IMR-90 (cell line): Measurements from ENCODE around the gene ACAA2. TPM values are rescaled to one million over a fixed set of nuclear protein-coding genes. Genes with fewer than 3 reads are reported as not detected.

ENCODE experiments used
- ATAC-seq: fragments of 200-7000 bp; cut with Tn5 transposase; 2 replicates; pipeline ENCODE4 v1.9.1; 2020; ENCODE audit warnings: low read depth, mild to moderate bottlenecking, moderate library complexity
- BruUV-seq: library from RNA; stranded (reverse); fragments of 400-500 nt; replicated peaks from 2 replicates; lab custom pipeline; 2021; lab: Mats Ljungman, UMichigan
- CTCF ChIA-PET: fragments of 300-600 bp; formaldehyde crosslinking; extraction: SDS; loops from one replicate; lab custom pipeline; 2021; ENCODE audit warnings: antibody characterized with exemption; lab: Yijun Ruan, JAX
- POLR2A ChIA-PET: fragments of 300-600 bp; sonication (Branson Sonifier 250); formaldehyde crosslinking; loops from one replicate; lab custom pipeline; 2022; ENCODE audit warnings: antibody characterized with exemption; ENCODE audit not compliant: unreplicated experiment; lab: Charles Lee
- DNase-seq: peaks from one replicate; pipeline ENCODE4 v3.0.0; 2013
- H2AFZ ChIP-seq: replicated peaks from 2 replicates; pipeline ENCODE3; 2013; ENCODE audit warnings: low read length, mild to moderate bottlenecking; ENCODE audit not compliant: poor library complexity
- H2AK5ac ChIP-seq: 2 replicates; pipeline ENCODE4 v1.6.1; 2013; ENCODE audit warnings: low read depth, low read length, inconsistent platforms
- H2AK9ac ChIP-seq: replicated peaks from 2 replicates; pipeline ENCODE3; 2013; ENCODE audit warnings: mild to moderate bottlenecking, low read depth, low read length, moderate library complexity; ENCODE audit not compliant: poor library complexity
- H2BK120ac ChIP-seq: 2 replicates; pipeline ENCODE4 v1.6.1; 2013; ENCODE audit warnings: low read depth, low read length, inconsistent platforms
- H2BK15ac ChIP-seq: 3 replicates; pipeline ENCODE4 v1.6.1; 2013; ENCODE audit warnings: low read depth, low read length, inconsistent platforms
- H2BK20ac ChIP-seq: 2 replicates; pipeline ENCODE4 v1.6.1; 2013; ENCODE audit warnings: low read depth, mild to moderate bottlenecking, inconsistent platforms, low read length, moderate library complexity
- H2BK5ac ChIP-seq: 2 replicates; pipeline ENCODE4 v1.6.1; 2013; ENCODE audit warnings: mild to moderate bottlenecking, low read depth, low read length, inconsistent platforms; ENCODE audit not compliant: poor library complexity, severe bottlenecking
- H3K14ac ChIP-seq: replicated peaks from 2 replicates; pipeline ENCODE4 v1.6.1; 2013; ENCODE audit warnings: low read depth, low read length, inconsistent platforms
- H3K18ac ChIP-seq: 2 replicates; pipeline ENCODE4 v1.6.1; 2013; ENCODE audit warnings: low read depth, low read length, control low read depth
- H3K23ac ChIP-seq: 2 replicates; pipeline ENCODE4 v1.6.1; 2013; ENCODE audit warnings: low read depth, low read length, inconsistent platforms
- H3K27ac ChIP-seq: 2 replicates; pipeline ENCODE4 v1.5.1; 2013; ENCODE audit warnings: mild to moderate bottlenecking, control low read depth, low read length; ENCODE audit not compliant: insufficient read depth
- H3K27me3 ChIP-seq: 2 replicates; pipeline ENCODE4 v1.6.1; 2013; ENCODE audit warnings: low read length; ENCODE audit not compliant: control insufficient read depth, insufficient read depth
- H3K36me3 ChIP-seq: 2 replicates; pipeline ENCODE4 v1.6.1; 2013; ENCODE audit warnings: low read length, mixed read lengths; ENCODE audit not compliant: control insufficient read depth, insufficient read depth
- H3K4ac ChIP-seq: 2 replicates; pipeline ENCODE4 v1.6.1; 2013; ENCODE audit warnings: low read depth, low read length, inconsistent platforms
- H3K4me1 ChIP-seq: 2 replicates; pipeline ENCODE4 v1.6.1; 2013; ENCODE audit warnings: low read length, mixed read lengths; ENCODE audit not compliant: control insufficient read depth, insufficient read depth
- H3K4me2 ChIP-seq: 2 replicates; pipeline ENCODE4 v1.6.1; 2013; ENCODE audit warnings: low read depth, mild to moderate bottlenecking, control low read depth, low read length, moderate library complexity
- H3K4me3 ChIP-seq: 2 replicates; pipeline ENCODE4 v1.5.1; 2013; ENCODE audit warnings: low read depth, mild to moderate bottlenecking, control low read depth, low read length, moderate library complexity; ENCODE audit not compliant: insufficient read depth
- H3K56ac ChIP-seq: 2 replicates; pipeline ENCODE4 v1.6.1; 2013; ENCODE audit warnings: low read length, inconsistent platforms; ENCODE audit not compliant: insufficient read depth; ENCODE audit errors: extremely low read depth
- H3K79me1 ChIP-seq, 2 experiments: 2 replicates each; pipeline ENCODE4 v1.6.1; 2013; ENCODE audit warnings: low read length in 2 of 2, inconsistent platforms in 1 of 2, low read depth in 1 of 2
- H3K9ac ChIP-seq: 2 replicates; pipeline ENCODE4 v1.6.1; 2013; ENCODE audit warnings: low read depth, low read length, control low read depth
- H3K9me1 ChIP-seq: 2 replicates; pipeline ENCODE4 v1.6.1; 2013; ENCODE audit warnings: low read length, inconsistent platforms; ENCODE audit not compliant: insufficient read depth
- H3K9me3 ChIP-seq: 2 replicates; pipeline ENCODE4 v1.6.1; 2013; ENCODE audit warnings: low read length; ENCODE audit not compliant: control insufficient read depth, insufficient read depth
- H4K20me1 ChIP-seq: 2 replicates; pipeline ENCODE4 v1.6.1; 2013; ENCODE audit warnings: low read length, inconsistent platforms; ENCODE audit not compliant: insufficient read depth
- H4K5ac ChIP-seq: 2 replicates; pipeline ENCODE4 v1.6.1; 2013; ENCODE audit warnings: mild to moderate bottlenecking, low read depth, low read length, control low read depth
- H4K8ac ChIP-seq, 2 experiments: 2 replicates each; pipeline ENCODE4 v1.6.1; 2013; ENCODE audit warnings: low read depth in 2 of 2, low read length in 2 of 2, control low read depth in 1 of 2, inconsistent platforms in 1 of 2
- H4K91ac ChIP-seq: 2 replicates; pipeline ENCODE4 v1.6.1; 2013; ENCODE audit warnings: low read depth, low read length, inconsistent platforms; ENCODE audit not compliant: insufficient read depth
- CEBPB ChIP-seq: IDR thresholded peaks from 2 replicates; pipeline ENCODE4 v1.6.1; 2012; ENCODE audit warnings: low read depth, low read length, improper control_type of control experiment
- MAFK ChIP-seq: IDR thresholded peaks from 2 replicates; pipeline ENCODE4 v1.6.1; 2012; ENCODE audit warnings: low read depth, low read length, improper control_type of control experiment
- SMC3 ChIP-seq: fragments of 150-350 bp; IDR thresholded peaks from 2 replicates; pipeline ENCODE4 v1.6.1; 2016; ENCODE audit warnings: low read depth, mild to moderate bottlenecking, antibody characterized with exemption, low read length, moderate library complexity
- WGBS, 2 experiments: methylation state at CpG; one replicate each; pipeline versions ENCODE4 v1.1.5 to v1.1.7; 2013; ENCODE audit warnings: missing lambda C conversion rate in 2 of 2; ENCODE audit not compliant: insufficient read length in 1 of 2; ENCODE audit errors: extremely low coverage in 2 of 2; 5-methylcytosine and 5-hydroxymethylcytosine counted together
- dilution Hi-C: fragments of 300-500 bp; cut with HindIII; formaldehyde crosslinking; loops from one replicate; pipeline ENCODE4 v1.14.3; 2018; ENCODE audit warnings: low sequenced_read_pairs; ENCODE audit not compliant: unreplicated experiment
- in situ Hi-C: fragments of 300-500 bp; cut with MboI; formaldehyde crosslinking; loops from 3 replicates; pipeline ENCODE4 v1.14.3; 2019; ENCODE audit warnings: low sequenced_read_pairs, inconsistent platforms, mixed read lengths
- intact Hi-C: fragments of 100-400 bp; cut with micrococcal nuclease; formaldehyde crosslinking; loops from 2 replicates; pipeline ENCODE4 v1.10.0; 2022
- polyA plus RNA-seq, 3 experiments: library from polyadenylated mRNA; depleted of rRNA; stranded (reverse); fragments of >200 nt; gene quantifications; 2 replicates each; pipeline ENCODE4 v1.2.3, GENCODE V29; 2012; ENCODE audit warnings: low replicate concordance in 1 of 3
- total RNA-seq: library from RNA; depleted of rRNA; stranded (reverse); fragments of >200 nt; gene quantifications from 2 replicates; pipeline ENCODE4 v1.2.3, GENCODE V29; 2012

The ACAA2 gene
- total and polyA plus RNA-seq, 2 of the 4 experiments (the other 2 are of a cell fraction) = 24.4 to 61.5 TPM

GRCh38 chr18:49841236-49842217 lies 28.2 kb upstream of the ACAA2 start:
- no peaks in the 10 kb centered on the region for H3K27me3 ChIP-seq
- no peak overlapping the region for H3K4ac ChIP-seq
- no peak overlapping the region for H3K4me3 ChIP-seq
- H3K14ac ChIP-seq = no peak overlapping the region
- DNase-seq (no peak), ATAC-seq (no peak)
- peaks cover 4% of the 10 kb centered on the region for H3K4me1 ChIP-seq
- H3K23ac ChIP-seq = no peak overlapping the region
- no peak overlapping the region for H2BK15ac ChIP-seq
- no peak overlapping the region for H2AFZ ChIP-seq
- H2AK9ac ChIP-seq = no peak overlapping the region
- H3K4me2 ChIP-seq = no peak overlapping the region
- H3K27ac ChIP-seq = no peak overlapping the region
- CTCF ChIA-PET = no interaction called here
- H2AK5ac ChIP-seq = 0 out of 2 replicates have a peak overlapping the region, but pooled peaks have one; percentile 25
- no TSS peak for BruUV-seq
- H2BK5ac ChIP-seq = no peak overlapping the region
- H3K79me1 ChIP-seq = no peaks in the 10 kb centered on the region
- no peaks in the 10 kb centered on the region for H3K9me3 ChIP-seq
- intact Hi-C loops (no loop called here), in situ Hi-C loops (loop anchor here (10.0 kb wide), 1 partner anchor 347 kb away; the partner anchor contains the start of gene RPL17), dilution Hi-C loops (no loop called here)
- H4K91ac ChIP-seq = no peak overlapping the region
- H2BK20ac ChIP-seq = no peak overlapping the region
- H4K5ac ChIP-seq = no peak overlapping the region
- peaks cover 7% of the 10 kb centered on the region; the same call in 1 of the 2 replicates for H3K9me1 ChIP-seq
- H3K36me3 ChIP-seq = no peaks in the 10 kb centered on the region
- no peak overlapping the region for H3K56ac ChIP-seq
- H3K9ac ChIP-seq = no peak overlapping the region
- no peak overlapping the region for H3K18ac ChIP-seq
- H4K8ac ChIP-seq = no peak overlapping the region
- H2BK120ac ChIP-seq = no peak overlapping the region
- WGBS, 2 experiments = no CpG with 5 or more reads among the region's 12 CpGs
- TF ChIP-seq CEBPB = no peak
- TF ChIP-seq MAFK = peak; percentile 30; the same call in 1 of the 2 replicates
- TF ChIP-seq SMC3 = no peak
- H4K20me1 ChIP-seq = no peaks in the 10 kb centered on the region
- POLR2A ChIA-PET = no interaction called here
